ACC112 (cell line): ENCODE measurements around the gene PRMT9.

Source experiments
- H2AFZ ChIP-seq: fragments of 200-600 bp; sonication (generic); one replicate; pipeline ENCODE4 v1.6.0; 2017; ENCODE audit warnings: antibody characterized with exemption, low read length; ENCODE audit not compliant: unreplicated experiment
- H3K27ac ChIP-seq: fragments of 200-600 bp; sonication (generic); 2 replicates; pipeline ENCODE4 v1.5.1; 2014; ENCODE audit warnings: low read depth, mild to moderate bottlenecking, antibody characterized with exemption, low read length, moderate library complexity
- H3K27me3 ChIP-seq: fragments of 200-600 bp; sonication (generic); 2 replicates; pipeline ENCODE4 v1.6.1; 2014; ENCODE audit warnings: mild to moderate bottlenecking, antibody characterized with exemption, low read length, moderate library complexity, mixed read lengths; ENCODE audit not compliant: insufficient read depth
- H3K36me3 ChIP-seq: fragments of 200-600 bp; sonication (generic); 2 replicates; pipeline ENCODE4 v1.6.1; 2016; ENCODE audit warnings: mild to moderate bottlenecking, antibody characterized with exemption, low read length, moderate library complexity, mixed read lengths; ENCODE audit not compliant: insufficient read depth
- H3K4me1 ChIP-seq: fragments of 200-600 bp; sonication (generic); one replicate; pipeline ENCODE4 v1.6.1; 2016; ENCODE audit warnings: low read length, mixed read lengths; ENCODE audit not compliant: insufficient read depth, unreplicated experiment, control insufficient read depth
- H3K4me3 ChIP-seq: fragments of 200-600 bp; sonication (generic); 2 replicates; pipeline ENCODE4 v1.5.1; 2014; ENCODE audit warnings: mild to moderate bottlenecking, low read depth, low read length
- H3K79me2 ChIP-seq: fragments of 200-600 bp; sonication (generic); one replicate; pipeline ENCODE4 v1.6.0; 2016; ENCODE audit warnings: low read length; ENCODE audit not compliant: control insufficient read depth, unreplicated experiment, insufficient read depth

Gene PRMT9

GRCh38 chr4:147596981-147597380, 87.0 kb downstream of the PRMT9 start:
- Histone ChIP-seq H3K79me2 (no peaks in the 10 kb centered on the region), H3K36me3 (no peaks in the 10 kb centered on the region), H2AFZ (peak overlapping the region; percentile 80), H3K4me1 (peaks cover 22% of the 10 kb centered on the region), H3K4me3 (no peak overlapping the region), H3K27ac (no peak overlapping the region), H3K27me3 (no peaks in the 10 kb centered on the region)

GRCh38 chr4:147596377-147596776, 87.6 kb downstream of the PRMT9 start:
- Histone ChIP-seq H2AFZ (no peak overlapping the region), H3K4me3 (no peak overlapping the region), H3K4me1 (peaks cover 22% of the 10 kb centered on the region), H3K27ac (no peak overlapping the region), H3K27me3 (no peaks in the 10 kb centered on the region), H3K36me3 (no peaks in the 10 kb centered on the region), H3K79me2 (no peaks in the 10 kb centered on the region)

- peaks cover 20% of the 10 kb centered on the region for H3K4me1 ChIP-seq
- no peak overlapping the region for H2AFZ ChIP-seq
- no peaks in the 10 kb centered on the region for H3K79me2 ChIP-seq
- no peak overlapping the region for H3K27ac ChIP-seq
- no peaks in the 10 kb centered on the region for H3K27me3 ChIP-seq
- no peaks in the 10 kb centered on the region for H3K36me3 ChIP-seq
- no peak overlapping the region for H3K4me3 ChIP-seq
These were observed 89.4 kb downstream of the PRMT9 start for GRCh38 chr4:147594578-147594977.

- H3K79me2 ChIP-seq = no peaks in the 10 kb centered on the region
- H3K36me3 ChIP-seq = no peaks in the 10 kb centered on the region
- H3K4me3 ChIP-seq = no peak overlapping the region
- peaks cover 23% of the 10 kb centered on the region for H3K4me1 ChIP-seq
- no peak overlapping the region for H3K27ac ChIP-seq
- no peak overlapping the region for H2AFZ ChIP-seq
- no peaks in the 10 kb centered on the region for H3K27me3 ChIP-seq
These were observed 89.9 kb downstream of the PRMT9 start for GRCh38 chr4:147594107-147594506.

- peaks cover 17% of the 10 kb centered on the region for H3K4me1 ChIP-seq
- no peak overlapping the region for H2AFZ ChIP-seq
- H3K79me2 ChIP-seq = no peaks in the 10 kb centered on the region
- no peak overlapping the region for H3K27ac ChIP-seq
- no peak overlapping the region for H3K4me3 ChIP-seq
- H3K27me3 ChIP-seq = no peaks in the 10 kb centered on the region
- no peaks in the 10 kb centered on the region for H3K36me3 ChIP-seq
These were observed 92.9 kb downstream of the PRMT9 start for GRCh38 chr4:147591106-147591505.

GRCh38 chr4:147590249-147590920, 93.6 kb downstream of the PRMT9 start:
- H3K4me3 ChIP-seq = no peak overlapping the region
- no peak overlapping the region for H2AFZ ChIP-seq
- H3K79me2 ChIP-seq = no peaks in the 10 kb centered on the region

GRCh38 chr4:147589586-147589985, 94.4 kb downstream of the PRMT9 start:
- Histone ChIP-seq H3K27me3 (no peaks in the 10 kb centered on the region), H3K27ac (peak overlapping the region; percentile 66), H3K4me1 (peaks cover 17% of the 10 kb centered on the region), H3K79me2 (no peaks in the 10 kb centered on the region), H3K36me3 (no peaks in the 10 kb centered on the region), H3K4me3 (no peak overlapping the region; the same call in 1 of the 2 replicates), H2AFZ (peak overlapping the region; percentile 85)

More at GRCh38 chr4:147590249-147590920, 93.6 kb downstream of the PRMT9 start:
- Histone ChIP-seq H3K27me3 (no peaks in the 10 kb centered on the region), H3K27ac (peak overlapping the region; percentile 66), H3K36me3 (no peaks in the 10 kb centered on the region), H3K4me1 (peaks cover 17% of the 10 kb centered on the region)
